Smooth muscle cell (in vitro differentiated cells): ENCODE results near the gene FAM50B. TPM values are rescaled to one million over a fixed set of nuclear protein-coding genes. Genes with fewer than 3 reads are reported as not detected.

Experiments
- DNase-seq: peaks from one replicate; lab custom pipeline; 2025; ENCODE audit not compliant: unreplicated experiment; lab: John Stamatoyannopoulos, UW
- H2AFZ ChIP-seq: fragments of 200-600 bp; sonication (generic); 2 replicates; pipeline ENCODE4 v1.6.0; 2016; ENCODE audit warnings: antibody characterized with exemption, low read depth, mild to moderate bottlenecking
- H3F3A ChIP-seq: fragments of 200-600 bp; sonication (generic); 2 replicates; pipeline ENCODE4 v1.6.0; 2017; ENCODE audit warnings: antibody characterized with exemption, low read depth
- H3K27ac ChIP-seq: fragments of 200-600 bp; sonication (generic); 2 replicates; pipeline ENCODE4 v1.5.1; 2016; ENCODE audit warnings: low read depth, mild to moderate bottlenecking
- H3K27me3 ChIP-seq: fragments of 200-600 bp; sonication (generic); 2 replicates; pipeline ENCODE4 v1.6.1; 2016; ENCODE audit warnings: low read depth, mild to moderate bottlenecking
- H3K36me3 ChIP-seq: fragments of 200-600 bp; sonication (generic); 2 replicates; pipeline ENCODE4 v1.5.1; 2016; ENCODE audit warnings: low read depth
- H3K4me1 ChIP-seq: fragments of 200-600 bp; sonication (generic); 2 replicates; pipeline ENCODE4 v1.5.1; 2016; ENCODE audit warnings: low read depth
- H3K4me2 ChIP-seq: fragments of 200-600 bp; sonication (generic); 2 replicates; pipeline ENCODE4 v1.6.0; 2016; ENCODE audit warnings: mild to moderate bottlenecking
- H3K4me3 ChIP-seq: fragments of 200-600 bp; sonication (generic); 2 replicates; pipeline ENCODE4 v1.5.1; 2016; ENCODE audit warnings: mild to moderate bottlenecking
- H3K79me2 ChIP-seq: fragments of 200-600 bp; sonication (generic); 2 replicates; pipeline ENCODE4 v1.6.0; 2016; ENCODE audit warnings: low read depth, mild to moderate bottlenecking
- H3K9ac ChIP-seq: fragments of 200-600 bp; sonication (generic); 2 replicates; pipeline ENCODE4 v1.6.0; 2016; ENCODE audit warnings: low read depth
- H3K9me3 ChIP-seq: fragments of 200-600 bp; sonication (generic); replicated peaks from 2 replicates; pipeline ENCODE4 v1.5.1; 2016; ENCODE audit warnings: low read depth
- H4K20me1 ChIP-seq: fragments of 200-600 bp; sonication (generic); 2 replicates; pipeline ENCODE4 v1.6.0; 2016; ENCODE audit warnings: low read depth
- WGBS: methylation state at CpG from one replicate; pipeline ENCODE4 v1.1.7; 2016; ENCODE audit warnings: low lambda C conversion rate; 5-methylcytosine and 5-hydroxymethylcytosine counted together
- polyA plus RNA-seq: library from polyadenylated mRNA; unstranded; fragments of >200 nt; fragmentation: Nextera tagmentation; extraction: Ambion mirVana; gene quantifications from 2 replicates; pipeline ENCODE4 v1.2.1, GENCODE V29; 2016
- total RNA-seq: library from RNA; depleted of rRNA; stranded (reverse); fragments of >200 nt; gene quantifications from 2 replicates; pipeline ENCODE4 v1.2.3, GENCODE V29; 2014
- TF ChIP-seq, protein P1 (sequence below): fragments of 200-600 bp; sonication (generic); IDR thresholded peaks from 2 replicates; pipeline ENCODE4 v1.5.1; 2017; ENCODE audit warnings: borderline replicate concordance, mild to moderate bottlenecking, antibody characterized with exemption; ENCODE audit not compliant: insufficient read depth, poor library complexity, severe bottlenecking

FAM50B gene
- total and polyA plus RNA-seq, 2 experiments from 2014 or later = 4.3 to 6.3 TPM

- H3K4me3 ChIP-seq = no peak overlapping the region
- H3K4me1 ChIP-seq = no peaks in the 10 kb centered on the region
- H3K36me3 ChIP-seq = no peaks in the 10 kb centered on the region
- no peak overlapping the region for H3K4me2 ChIP-seq
- H3K27ac ChIP-seq = no peak overlapping the region
- no peaks in the 10 kb centered on the region for H3K27me3 ChIP-seq
- WGBS = 73% methylated on average over 6 of the region's 6 CpGs
- H3K9me3 ChIP-seq = no peaks in the 10 kb centered on the region
- no peaks in the 10 kb centered on the region for H3F3A ChIP-seq
- no peak overlapping the region for H3K9ac ChIP-seq
- TF ChIP-seq, protein P1, sequence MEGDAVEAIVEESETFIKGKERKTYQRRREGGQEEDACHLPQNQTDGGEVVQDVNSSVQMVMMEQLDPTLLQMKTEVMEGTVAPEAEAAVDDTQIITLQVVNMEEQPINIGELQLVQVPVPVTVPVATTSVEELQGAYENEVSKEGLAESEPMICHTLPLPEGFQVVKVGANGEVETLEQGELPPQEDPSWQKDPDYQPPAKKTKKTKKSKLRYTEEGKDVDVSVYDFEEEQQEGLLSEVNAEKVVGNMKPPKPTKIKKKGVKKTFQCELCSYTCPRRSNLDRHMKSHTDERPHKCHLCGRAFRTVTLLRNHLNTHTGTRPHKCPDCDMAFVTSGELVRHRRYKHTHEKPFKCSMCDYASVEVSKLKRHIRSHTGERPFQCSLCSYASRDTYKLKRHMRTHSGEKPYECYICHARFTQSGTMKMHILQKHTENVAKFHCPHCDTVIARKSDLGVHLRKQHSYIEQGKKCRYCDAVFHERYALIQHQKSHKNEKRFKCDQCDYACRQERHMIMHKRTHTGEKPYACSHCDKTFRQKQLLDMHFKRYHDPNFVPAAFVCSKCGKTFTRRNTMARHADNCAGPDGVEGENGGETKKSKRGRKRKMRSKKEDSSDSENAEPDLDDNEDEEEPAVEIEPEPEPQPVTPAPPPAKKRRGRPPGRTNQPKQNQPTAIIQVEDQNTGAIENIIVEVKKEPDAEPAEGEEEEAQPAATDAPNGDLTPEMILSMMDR = no peak
- no peaks in the 10 kb centered on the region for H3K79me2 ChIP-seq
- DNase-seq = no peak
- no peaks in the 10 kb centered on the region for H4K20me1 ChIP-seq
- H2AFZ ChIP-seq = no peak overlapping the region
Measured at GRCh38 chr6:3892603-3893002, 43.4 kb downstream of the FAM50B start.

DNA sequence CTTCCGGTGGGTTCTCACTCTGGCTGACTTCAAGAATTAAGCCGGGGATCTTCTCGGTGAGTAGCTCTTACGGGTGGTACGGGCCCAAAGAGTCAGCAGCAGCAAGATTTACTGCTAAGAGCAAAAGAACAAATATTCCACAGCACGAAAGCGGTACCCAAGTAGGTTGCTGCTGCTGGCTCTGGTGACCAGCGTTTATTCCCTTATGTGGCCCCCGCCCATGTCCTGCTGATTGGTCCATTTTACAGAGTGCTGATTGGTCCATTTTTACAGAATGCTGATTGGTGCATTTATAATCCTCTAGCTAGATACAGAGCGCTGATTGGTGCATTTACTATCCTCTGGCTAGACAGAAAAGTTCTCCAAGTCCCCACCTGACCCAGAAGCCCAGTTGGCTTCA lies 44.3 kb downstream of the FAM50B start:
- Histone ChIP-seq H4K20me1 (no peaks in the 10 kb centered on the region), H3K9ac (no peak overlapping the region), H3K4me3 (no peak overlapping the region), H3K4me1 (no peaks in the 10 kb centered on the region), H3K27me3 (no peaks in the 10 kb centered on the region), H3K36me3 (no peaks in the 10 kb centered on the region), H3K79me2 (no peaks in the 10 kb centered on the region), H3K9me3 (no peaks in the 10 kb centered on the region), H3K27ac (no peak overlapping the region), H3F3A (no peaks in the 10 kb centered on the region), H3K4me2 (no peak overlapping the region), H2AFZ (no peak overlapping the region)
- TF ChIP-seq, protein P1 = no peak
- no peak for DNase-seq
- 97% methylated on average over 10 of the region's 10 CpGs for WGBS

- H3K4me2 ChIP-seq = no peak overlapping the region
- H3K36me3 ChIP-seq = no peaks in the 10 kb centered on the region
- H3K27ac ChIP-seq = no peak overlapping the region
- H3F3A ChIP-seq = no peaks in the 10 kb centered on the region
- no peak overlapping the region for H3K9ac ChIP-seq
- no peaks in the 10 kb centered on the region for H4K20me1 ChIP-seq
- H3K4me1 ChIP-seq = no peaks in the 10 kb centered on the region
- no peak overlapping the region for H2AFZ ChIP-seq
- no peaks in the 10 kb centered on the region for H3K79me2 ChIP-seq
- no peaks in the 10 kb centered on the region for H3K27me3 ChIP-seq
- no peak for DNase-seq
- TF ChIP-seq, protein P1 = no peak
- 96% methylated on average over 3 of the region's 3 CpGs for WGBS
- H3K9me3 ChIP-seq = no peaks in the 10 kb centered on the region
- no peak overlapping the region for H3K4me3 ChIP-seq
Measured at GRCh38 chr6:3893917-3894316, 44.7 kb downstream of the FAM50B start.

DNA sequence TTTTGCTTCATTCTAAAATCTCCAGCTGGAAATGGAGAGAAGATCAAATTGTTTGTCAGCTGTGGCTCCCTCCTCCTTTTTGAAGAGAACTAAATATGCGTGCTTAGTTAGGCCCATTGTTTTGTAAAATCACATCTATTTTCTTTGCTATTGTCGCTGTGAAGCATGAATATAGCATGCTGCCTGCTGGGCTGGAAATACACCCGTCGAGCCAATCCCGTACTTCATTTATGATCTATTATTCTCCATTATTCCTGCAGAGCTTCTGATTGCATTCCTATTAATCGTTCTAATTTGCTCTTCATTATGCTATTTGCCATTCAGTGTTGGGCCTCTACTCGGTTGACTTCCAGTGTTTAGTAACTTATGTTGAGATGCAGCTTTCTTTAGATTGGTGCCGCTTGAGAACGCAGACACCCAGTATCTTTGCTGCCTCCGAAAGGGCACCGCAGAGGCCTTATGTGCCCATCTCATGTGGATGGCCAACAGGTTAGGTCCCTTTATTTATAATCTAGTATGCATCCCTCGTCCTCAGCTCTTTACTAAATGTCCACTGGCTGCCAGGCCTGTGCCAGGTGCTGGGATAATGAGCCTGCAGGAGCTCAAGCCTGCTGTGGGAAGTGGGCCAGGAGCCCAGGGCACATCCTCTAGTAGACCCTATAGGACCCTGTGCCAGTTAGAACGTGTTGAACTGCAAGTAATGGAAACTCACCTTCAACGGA lies 45.6 kb downstream of the FAM50B start:
- Histone ChIP-seq H4K20me1 (no peaks in the 10 kb centered on the region), H3K9me3 (no peaks in the 10 kb centered on the region), H3K79me2 (no peaks in the 10 kb centered on the region), H3K27ac (no peak overlapping the region), H3K4me1 (no peaks in the 10 kb centered on the region), H3K4me2 (no peak overlapping the region), H3F3A (no peaks in the 10 kb centered on the region), H3K9ac (no peak overlapping the region), H3K27me3 (no peaks in the 10 kb centered on the region), H3K4me3 (no peak overlapping the region), H3K36me3 (no peaks in the 10 kb centered on the region), H2AFZ (no peak overlapping the region)
- no peak for DNase-seq
- WGBS = 75% methylated on average over 14 of the region's 14 CpGs
- TF ChIP-seq, protein P1 = no peak
